GM12801 (cell line): ENCODE measurements around the gene ODF4.

Experiments used
- TF ChIP-seq, protein P1 (sequence below): IDR thresholded peaks from one replicate; pipeline ENCODE4 v1.5.1; 2011; ENCODE audit warnings: control low read depth; ENCODE audit not compliant: insufficient read length; ENCODE audit errors: extremely low read depth

The ODF4 gene

GRCh38 chr17:8318010-8318935, 21.4 kb upstream of the ODF4 start:
- TF ChIP-seq, protein P1, sequence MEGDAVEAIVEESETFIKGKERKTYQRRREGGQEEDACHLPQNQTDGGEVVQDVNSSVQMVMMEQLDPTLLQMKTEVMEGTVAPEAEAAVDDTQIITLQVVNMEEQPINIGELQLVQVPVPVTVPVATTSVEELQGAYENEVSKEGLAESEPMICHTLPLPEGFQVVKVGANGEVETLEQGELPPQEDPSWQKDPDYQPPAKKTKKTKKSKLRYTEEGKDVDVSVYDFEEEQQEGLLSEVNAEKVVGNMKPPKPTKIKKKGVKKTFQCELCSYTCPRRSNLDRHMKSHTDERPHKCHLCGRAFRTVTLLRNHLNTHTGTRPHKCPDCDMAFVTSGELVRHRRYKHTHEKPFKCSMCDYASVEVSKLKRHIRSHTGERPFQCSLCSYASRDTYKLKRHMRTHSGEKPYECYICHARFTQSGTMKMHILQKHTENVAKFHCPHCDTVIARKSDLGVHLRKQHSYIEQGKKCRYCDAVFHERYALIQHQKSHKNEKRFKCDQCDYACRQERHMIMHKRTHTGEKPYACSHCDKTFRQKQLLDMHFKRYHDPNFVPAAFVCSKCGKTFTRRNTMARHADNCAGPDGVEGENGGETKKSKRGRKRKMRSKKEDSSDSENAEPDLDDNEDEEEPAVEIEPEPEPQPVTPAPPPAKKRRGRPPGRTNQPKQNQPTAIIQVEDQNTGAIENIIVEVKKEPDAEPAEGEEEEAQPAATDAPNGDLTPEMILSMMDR = no peak

- TF ChIP-seq, protein P1 = no peak
These were observed 19.4 kb upstream of the ODF4 start for GRCh38 chr17:8320262-8320661.

- TF ChIP-seq, protein P1 = no peak
These were observed 18.6 kb upstream of the ODF4 start for GRCh38 chr17:8320990-8321389.

DNA sequence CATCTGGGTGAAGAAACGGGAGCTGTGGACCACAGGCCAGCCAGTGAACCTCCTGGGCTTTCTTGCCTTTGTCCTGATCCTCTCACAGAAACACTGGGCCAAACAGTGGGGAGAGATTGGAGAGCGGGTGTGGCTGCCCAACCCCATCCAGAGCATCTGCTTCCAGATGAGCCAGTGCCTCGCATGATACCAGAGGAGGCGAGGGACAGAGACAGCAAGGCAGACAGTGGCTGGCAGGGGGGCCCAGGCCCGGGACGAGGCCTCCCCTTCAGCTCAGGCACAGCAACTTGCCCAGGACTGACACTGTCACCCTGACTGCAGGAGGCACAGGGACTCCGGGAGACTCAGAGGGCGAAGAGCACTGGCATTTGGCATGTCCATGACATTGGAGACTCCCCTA, 17.6 kb upstream of the ODF4 start:
- TF ChIP-seq, protein P1 = no peak

DNA sequence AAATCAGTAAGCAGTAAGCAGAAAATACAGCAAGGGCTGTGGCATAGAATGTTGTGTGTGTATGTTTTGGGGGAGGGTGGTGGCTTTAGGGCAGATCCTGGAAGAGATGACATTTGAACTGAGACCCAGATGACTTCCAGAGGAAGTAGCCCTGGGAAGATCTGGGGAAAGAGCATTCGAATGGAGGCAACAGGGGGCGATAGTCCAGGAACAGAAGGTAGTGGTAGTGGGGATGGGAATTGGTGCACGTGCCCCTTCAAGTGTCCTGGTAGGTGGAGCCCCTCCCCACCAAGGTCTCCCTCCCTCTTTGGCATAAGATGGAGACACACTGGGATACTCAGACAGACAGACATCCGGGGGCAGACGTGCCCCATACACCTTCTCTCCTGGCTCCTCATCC, 15.5 kb upstream of the ODF4 start:
- TF ChIP-seq, protein P1 = no peak

DNA sequence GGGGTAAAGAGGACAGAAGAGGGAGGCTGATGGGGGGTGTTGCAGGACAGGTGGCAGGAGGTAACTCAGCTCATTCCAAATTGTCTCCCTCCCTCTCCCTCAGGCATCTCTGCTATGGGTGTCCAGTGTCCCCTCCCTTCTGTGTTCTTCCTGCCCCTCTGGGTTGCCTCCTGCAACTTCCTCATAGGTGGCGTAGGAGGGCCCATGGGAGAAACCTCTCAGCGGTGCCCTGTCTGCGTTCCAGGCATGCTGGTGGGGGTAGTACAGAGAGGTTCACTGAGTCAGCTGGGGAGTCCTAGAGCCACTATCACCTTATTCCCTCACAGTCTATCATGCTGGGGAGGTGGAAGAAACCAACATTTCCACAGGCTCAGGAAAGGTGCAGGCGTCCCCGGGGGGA, 14.7 kb upstream of the ODF4 start:
- TF ChIP-seq, protein P1 = no peak

GRCh38 chr17:8326511-8327302, 12.9 kb upstream of the ODF4 start:
- TF ChIP-seq, protein P1 = no peak
